IPS DF 4.7 (cell line): Measurements from ENCODE around the gene TPGS2.
"Not testable (repeated sequence)": the region's sequence is repeated elsewhere in the genome, so short reads cannot be mapped to it uniquely, and the experiment has no call there.

Experiments
- DNase-seq: peaks from one replicate; pipeline ENCODE4 v3.0.0-alpha.2; 2013; ENCODE audit warnings: low spot score; ENCODE audit errors: extremely low read depth

TPGS2 gene

DNA sequence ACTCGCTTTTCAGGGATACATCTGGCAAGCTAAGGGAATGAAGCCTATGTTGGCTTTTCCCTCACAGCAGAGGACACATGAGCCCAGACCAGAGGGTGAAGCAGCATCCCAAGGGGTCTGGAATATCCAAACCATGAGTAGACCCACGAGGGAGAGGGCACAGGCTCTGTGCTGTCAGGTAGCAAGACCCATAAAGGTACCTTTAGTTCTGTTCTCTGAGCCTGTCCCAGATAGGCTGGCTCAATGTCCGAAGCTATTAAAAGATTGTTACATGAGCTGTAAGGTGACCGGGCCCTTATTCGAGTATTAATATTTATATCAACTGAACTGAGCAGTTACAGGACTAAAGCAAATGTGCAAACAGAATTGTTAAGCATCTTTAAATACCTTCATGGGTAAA lies 52.2 kb downstream of the TPGS2 start:
- no peak for DNase-seq

GRCh38 chr18:36775396-36775795 lies 53.4 kb downstream of the TPGS2 start:
- DNase-seq, result no peak

- DNase-seq, result no peak
Observed at GRCh38 chr18:36772241-36772723, 56.5 kb downstream of the TPGS2 start.

DNA sequence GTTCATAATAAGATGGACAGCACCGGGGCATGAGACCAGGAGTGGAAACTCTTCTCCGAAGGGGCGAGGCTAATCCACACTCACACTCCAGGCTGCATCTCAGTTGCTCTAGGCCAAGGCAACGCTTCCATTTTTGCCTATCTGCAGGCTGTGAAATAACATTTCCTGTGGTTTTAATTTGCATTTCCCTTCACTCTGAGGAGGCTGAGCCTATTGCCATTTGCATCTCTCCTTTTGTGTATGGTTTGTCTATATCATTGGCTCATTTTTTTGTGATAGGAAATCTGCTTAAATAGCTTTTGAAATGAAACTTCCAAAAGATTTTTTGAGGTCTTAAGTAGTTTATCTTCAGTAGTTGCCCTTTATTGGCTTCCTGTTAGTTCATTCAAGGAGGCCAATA lies 57.6 kb downstream of the TPGS2 start:
- no peak for DNase-seq

- DNase-seq, result no peak
Observed at GRCh38 chr18:36770315-36770946, 58.4 kb downstream of the TPGS2 start.

DNA sequence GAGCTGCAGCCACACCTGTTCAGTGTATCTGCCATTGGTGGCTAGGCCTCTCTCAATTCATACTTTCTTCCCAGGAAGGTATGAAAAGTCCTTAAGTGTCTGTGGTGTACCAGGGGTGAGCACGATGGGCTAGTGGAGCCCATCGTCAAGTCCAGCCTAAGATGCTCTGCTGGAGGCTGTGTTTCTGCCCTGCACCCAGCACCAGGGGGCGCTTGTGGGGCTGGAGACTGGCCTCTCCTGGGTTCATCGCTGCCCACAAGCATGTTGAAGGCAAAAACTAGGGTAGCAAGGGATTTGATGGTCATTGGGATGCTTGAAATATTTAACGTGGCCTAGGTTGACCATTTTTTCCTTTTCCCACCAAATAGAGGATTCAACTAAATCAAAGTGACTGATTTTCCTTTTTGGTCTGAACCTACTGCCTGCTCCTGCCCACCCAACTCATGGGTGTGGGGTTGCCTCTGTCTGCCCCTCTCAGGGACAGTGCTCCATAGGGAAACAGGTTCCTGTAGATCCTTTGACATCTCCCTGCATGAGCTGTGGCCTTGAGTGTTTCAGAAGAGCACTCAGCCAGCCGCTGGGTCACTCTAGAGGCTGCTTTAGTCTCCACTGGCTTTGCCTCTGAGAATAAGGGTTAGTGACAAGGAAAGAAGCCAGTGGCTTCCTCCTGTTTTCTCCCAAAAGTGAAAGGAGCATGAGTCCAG lies 59.0 kb downstream of the TPGS2 start:
- no peak for DNase-seq

DNA sequence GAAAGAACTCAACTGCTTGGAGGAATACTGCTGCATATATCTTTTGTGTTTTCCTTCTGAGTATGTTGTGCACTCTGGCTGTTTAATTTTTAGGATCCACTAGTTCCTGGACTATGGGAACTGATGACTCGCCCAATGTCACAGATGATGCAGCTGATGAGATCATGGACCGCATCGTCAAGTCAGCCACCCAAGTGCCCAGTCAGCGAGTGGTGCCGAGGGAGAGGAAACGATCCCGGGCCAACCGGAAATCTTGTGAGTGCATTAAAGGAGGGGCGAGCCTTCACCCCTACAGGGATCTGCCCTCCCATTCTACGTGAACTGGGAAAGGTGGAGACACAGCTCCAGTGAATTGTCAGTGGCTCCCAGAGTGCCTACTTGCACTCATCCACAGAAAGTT lies 59.6 kb downstream of the TPGS2 start:
- DNase-seq, result no peak

DNA sequence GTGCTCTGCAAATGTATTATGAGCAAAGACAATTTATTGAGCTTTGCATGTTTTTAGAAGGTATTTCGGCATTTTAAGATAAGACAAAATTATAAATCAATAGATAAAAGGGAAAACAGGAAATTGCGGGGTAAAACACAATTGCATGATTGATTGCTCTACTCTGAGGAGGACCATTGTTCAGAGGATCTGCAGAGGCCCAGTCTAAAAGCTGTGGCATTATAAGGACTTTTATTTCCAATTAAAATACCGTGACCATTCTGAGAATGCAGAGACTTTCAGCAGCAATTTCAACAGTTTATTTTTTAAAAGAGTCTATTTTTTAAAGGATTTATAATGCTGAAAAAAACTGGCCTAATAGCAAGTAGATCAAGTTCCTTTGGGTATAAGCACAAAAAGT lies 62.0 kb downstream of the TPGS2 start:
- DNase-seq, result no peak

DNA sequence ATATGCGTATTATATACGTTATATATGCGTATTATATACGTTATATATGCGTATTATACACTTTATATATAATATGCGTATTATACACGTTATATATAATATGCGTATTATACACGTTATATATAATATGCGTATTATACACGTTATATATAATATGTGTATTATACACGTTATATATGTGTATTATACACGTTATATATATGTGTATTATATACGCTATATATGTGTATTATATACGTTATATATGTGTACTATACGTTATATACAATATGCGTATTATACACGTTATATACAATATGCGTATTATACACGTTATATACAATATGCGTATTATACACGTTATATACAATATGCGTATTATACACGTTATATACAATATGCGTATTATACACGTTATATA lies 65.8 kb downstream of the TPGS2 start:
- not testable (repeated sequence) for DNase-seq

- DNase-seq, result no peak
Observed at GRCh38 chr18:36762074-36762473, 66.7 kb downstream of the TPGS2 start.

GRCh38 chr18:36761186-36761698 lies 67.6 kb downstream of the TPGS2 start:
- DNase-seq, result no peak

DNA sequence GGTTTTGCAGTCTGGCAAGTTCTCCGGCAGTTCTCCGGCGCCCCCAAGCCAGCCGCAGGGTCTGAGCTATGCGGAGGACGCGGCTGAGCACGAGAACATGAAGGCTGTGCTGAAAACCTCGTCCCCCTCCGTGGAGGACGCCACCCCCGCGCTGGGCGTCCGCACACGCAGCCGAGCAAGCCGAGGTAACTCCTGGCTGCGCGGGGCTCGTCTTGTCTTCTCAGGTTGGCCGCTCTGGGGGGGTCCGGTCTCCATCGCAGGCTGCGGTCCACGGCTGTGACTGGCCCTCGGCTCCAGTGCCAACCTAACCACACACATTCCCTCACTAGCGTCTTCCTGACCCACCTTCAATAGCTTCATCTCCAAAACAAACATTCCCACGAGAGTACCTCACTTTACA lies 68.2 kb downstream of the TPGS2 start:
- DNase-seq, result no peak

GRCh38 chr18:36759167-36759776 lies 69.5 kb downstream of the TPGS2 start:
- DNase-seq, result no peak

DNA sequence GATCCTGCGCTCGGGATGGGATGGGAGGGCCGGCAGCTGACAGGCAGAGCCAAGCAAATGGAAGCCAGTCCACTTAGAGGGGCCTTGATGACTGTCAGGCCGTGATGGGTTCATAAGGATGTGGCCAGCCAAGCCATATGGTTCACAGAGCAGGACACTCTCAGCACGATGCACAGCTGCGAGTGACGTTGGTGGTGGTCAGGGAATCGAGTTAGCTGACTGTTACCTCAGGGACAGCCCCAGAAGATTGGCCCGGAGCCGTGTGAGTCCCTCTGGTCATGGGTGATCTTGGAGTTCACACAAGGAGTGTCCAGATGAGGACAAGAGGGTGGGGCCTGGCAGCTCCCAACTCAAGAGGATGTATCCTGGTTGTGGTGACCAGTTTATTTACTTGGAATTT lies 70.2 kb downstream of the TPGS2 start:
- no peak for DNase-seq

DNA sequence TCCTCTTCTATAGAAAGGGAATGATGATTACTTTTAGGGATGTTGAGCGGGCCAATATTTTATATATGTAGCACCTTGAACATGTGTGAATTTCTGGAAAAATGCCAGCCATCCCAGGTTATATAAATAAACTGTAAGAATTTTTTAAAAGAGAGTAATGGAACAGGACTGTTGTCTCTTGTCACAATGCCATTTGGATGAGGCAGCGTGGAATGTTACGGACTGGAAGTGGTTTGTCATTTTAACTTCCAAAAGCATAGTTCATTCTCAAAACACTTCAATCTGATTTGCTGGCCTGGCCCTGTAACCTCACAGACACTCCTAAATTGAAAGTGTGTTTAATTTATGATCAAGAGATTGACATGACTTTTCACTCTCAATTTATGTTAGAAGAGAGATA lies 70.8 kb downstream of the TPGS2 start:
- no peak for DNase-seq

DNA sequence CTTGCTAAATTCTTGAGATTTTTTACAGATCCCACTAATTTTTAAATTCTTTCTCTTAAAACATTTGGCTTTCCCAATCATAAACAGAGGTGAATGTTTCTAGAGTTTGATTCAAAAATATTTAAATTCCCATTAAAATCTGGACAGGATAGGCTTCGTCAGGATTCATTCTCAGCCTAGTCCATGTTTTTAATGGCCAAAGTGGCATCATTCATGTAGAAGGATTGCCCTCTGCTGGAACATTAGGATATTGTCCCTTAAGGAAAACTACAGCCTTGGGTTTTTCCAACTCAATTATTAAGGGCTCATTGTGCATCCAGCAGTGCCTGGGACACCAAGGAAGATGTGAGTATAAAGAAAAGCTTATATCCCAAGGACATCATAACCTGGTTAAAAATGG lies 71.7 kb downstream of the TPGS2 start:
- no peak for DNase-seq

- no peak for DNase-seq
Observed at GRCh38 chr18:36756242-36756641, 72.6 kb downstream of the TPGS2 start.

DNA sequence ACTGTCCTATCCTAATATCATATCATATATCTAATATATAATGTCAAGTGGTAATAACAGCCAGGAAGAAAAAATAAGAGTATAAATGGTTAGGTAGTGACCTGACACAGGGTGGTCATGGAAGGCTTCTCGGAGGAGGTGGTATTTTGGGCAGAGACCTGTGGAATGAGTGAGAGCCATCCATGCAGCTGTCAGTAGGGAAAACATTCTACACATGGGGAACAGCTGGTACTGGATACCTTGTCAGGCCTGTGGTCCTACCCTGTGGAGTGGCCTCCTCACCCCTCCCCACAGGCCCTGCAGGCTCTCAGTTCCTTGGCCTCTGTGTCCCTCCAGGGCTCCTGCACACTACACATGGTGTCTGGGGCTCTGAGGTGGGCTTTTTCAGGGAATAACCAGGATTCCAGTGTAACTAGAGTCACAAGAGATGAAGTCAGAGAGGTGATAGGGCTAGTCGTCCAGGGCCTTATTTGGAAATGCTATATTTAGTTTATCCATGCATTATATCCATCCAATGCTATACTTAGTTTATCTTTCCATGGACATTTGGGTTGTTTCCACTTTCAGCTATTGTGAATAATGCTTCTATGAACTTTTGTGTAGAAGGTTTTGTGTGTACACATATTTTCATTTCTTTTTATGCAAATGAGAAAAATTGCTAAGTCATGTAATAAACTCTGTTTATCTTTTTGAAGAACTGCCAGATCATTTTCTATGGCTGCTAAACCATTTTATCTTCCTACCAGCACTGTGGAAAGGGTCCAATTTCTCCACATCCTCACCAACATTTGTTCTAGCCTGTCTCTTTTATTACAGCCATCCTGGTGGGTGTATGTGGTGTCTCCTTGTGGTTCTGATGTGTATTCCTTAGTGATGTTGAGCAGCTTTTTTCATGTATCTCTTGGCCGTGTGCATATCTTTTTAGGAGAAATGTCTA lies 75.6 kb downstream of the TPGS2 start:
- no peak for DNase-seq

DNA sequence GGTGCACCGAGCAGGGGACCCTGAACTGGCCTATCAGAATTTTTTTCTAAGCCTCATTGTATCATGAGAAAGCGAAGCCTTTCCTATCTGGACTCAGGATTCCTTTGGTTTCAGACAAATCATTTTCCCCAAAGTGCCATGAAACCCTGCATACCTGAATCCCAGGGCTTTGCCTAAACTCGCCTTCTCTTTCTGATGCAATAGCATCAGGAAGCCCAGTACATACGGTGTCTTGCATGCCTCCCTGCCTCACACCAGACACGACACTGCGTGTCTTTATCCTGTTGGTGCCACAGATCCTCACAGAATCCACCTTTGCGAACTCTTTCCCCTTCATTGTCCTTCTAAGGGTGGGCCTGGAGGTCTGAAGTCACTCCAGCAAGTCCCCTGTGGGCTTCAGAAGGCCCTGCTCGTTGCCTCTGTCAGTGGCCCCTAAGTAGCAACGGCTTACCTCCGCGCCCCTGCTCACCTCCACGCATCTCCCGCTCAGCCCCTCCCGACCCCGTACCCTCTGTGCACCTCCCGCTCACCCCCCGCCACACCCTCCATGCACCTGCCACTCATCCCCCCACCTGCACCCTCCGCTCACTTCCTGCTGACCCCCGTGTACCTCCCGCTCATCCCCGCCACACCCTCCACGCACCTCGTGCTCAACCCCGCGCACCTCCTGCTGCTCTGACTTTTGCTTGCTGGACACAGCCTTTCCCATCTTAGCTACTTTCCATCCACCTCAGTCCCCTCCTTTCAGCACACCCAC lies 83.4 kb downstream of the TPGS2 start:
- DNase-seq, result no peak

GRCh38 chr18:36744261-36744876 lies 84.4 kb downstream of the TPGS2 start:
- DNase-seq, result no peak
